ENCODE data around the gene NCKAP5.

NCKAP5 gene

GRCh38 chr2:132642415-132642814 is 925.8 kb downstream of the NCKAP5 start:
- H3K23ac ChIP-seq (ENCODE audit: low read length) = no peak overlapping the region
- no peak overlapping the region for H3K9ac ChIP-seq (ENCODE audit: low read length)
- H3K36me3 ChIP-seq (ENCODE audit: control insufficient read depth, insufficient read depth, low read length) = no peaks in the 10 kb centered on the region
- H2BK15ac ChIP-seq (replicated peaks; ENCODE audit: low read depth) = no peak overlapping the region
- WGBS (ENCODE audit: extremely low coverage, insufficient coverage, low lambda C conversion rate) = no CpG with 5 or more reads among the region's 2 CpGs
- DNase-seq = peak; percentile 32
- no peak overlapping the region for H3K4me3 ChIP-seq (ENCODE audit: low read length)
- H3K18ac ChIP-seq (ENCODE audit: low read length) = no peak overlapping the region
- H3K27ac ChIP-seq (ENCODE audit: low read depth, low read length) = no peak overlapping the region
- no peaks in the 10 kb centered on the region for H3K79me2 ChIP-seq (ENCODE audit: control insufficient read depth, insufficient read depth, low read length)
- no peak overlapping the region for H2BK120ac ChIP-seq (ENCODE audit: low read depth, low read length)
- H3K4me2 ChIP-seq (ENCODE audit: low read length) = no peak overlapping the region
- H4K5ac ChIP-seq (ENCODE audit: low read length) = no peak overlapping the region
- no peaks in the 10 kb centered on the region for H3K27me3 ChIP-seq (ENCODE audit: insufficient read depth, low read length, poor library complexity)
- no peak overlapping the region for H3K56ac ChIP-seq (ENCODE audit: low read length)
- no peak overlapping the region for H3K4ac ChIP-seq (ENCODE audit: low read depth, low read length)
- H2AK5ac ChIP-seq (ENCODE audit: low read length) = no peak overlapping the region
- no peak overlapping the region for H2BK5ac ChIP-seq (ENCODE audit: low read length)
- no peaks in the 10 kb centered on the region for H3K79me1 ChIP-seq (ENCODE audit: low read length)
- H3K4me1 ChIP-seq (ENCODE audit: control insufficient read depth, low read depth, low read length) = peaks cover 2% of the 10 kb centered on the region
- H4K8ac ChIP-seq (ENCODE audit: low read depth, low read length) = no peak overlapping the region

DNA sequence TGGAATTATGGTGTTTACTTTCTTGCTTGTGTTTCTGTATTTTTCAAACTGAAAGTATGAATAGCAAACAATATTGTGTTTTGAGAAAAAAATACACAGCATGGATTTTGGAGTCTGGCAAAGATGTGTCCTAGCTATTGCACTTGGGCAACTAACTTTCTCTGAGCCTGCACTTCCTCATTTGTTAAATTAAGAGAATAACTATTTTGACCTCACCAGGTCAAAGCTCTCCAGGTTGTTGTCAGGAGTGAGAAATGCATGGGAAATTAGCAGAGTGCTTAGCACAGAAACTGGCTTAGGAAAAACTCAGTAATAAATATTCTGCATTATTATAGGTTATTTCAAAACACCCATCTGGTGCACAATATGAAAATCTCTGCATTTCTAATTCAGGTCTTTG is 926.4 kb downstream of the NCKAP5 start:
- Histone ChIP-seq H3K27ac (ENCODE audit: low read depth, low read length) (no peak overlapping the region), H3K4me3 (ENCODE audit: low read length) (no peak overlapping the region), H3K18ac (ENCODE audit: low read length) (no peak overlapping the region), H3K4me2 (ENCODE audit: low read length) (no peak overlapping the region), H3K56ac (ENCODE audit: low read length) (no peak overlapping the region), H2AK5ac (ENCODE audit: low read length) (no peak overlapping the region), H3K27me3 (ENCODE audit: insufficient read depth, low read length, poor library complexity) (no peaks in the 10 kb centered on the region), H3K9ac (ENCODE audit: low read length) (no peak overlapping the region), H3K23ac (ENCODE audit: low read length) (no peak overlapping the region), H4K5ac (ENCODE audit: low read length) (no peak overlapping the region), H2BK5ac (ENCODE audit: low read length) (no peak overlapping the region), H2BK15ac (replicated peaks; ENCODE audit: low read depth) (no peak overlapping the region), H3K4me1 (ENCODE audit: control insufficient read depth, low read depth, low read length) (peaks cover 2% of the 10 kb centered on the region), H3K4ac (ENCODE audit: low read depth, low read length) (no peak overlapping the region), H2BK120ac (ENCODE audit: low read depth, low read length) (no peak overlapping the region), H4K8ac (ENCODE audit: low read depth, low read length) (no peak overlapping the region), H3K79me1 (ENCODE audit: low read length) (no peaks in the 10 kb centered on the region), H3K79me2 (ENCODE audit: control insufficient read depth, insufficient read depth, low read length) (no peaks in the 10 kb centered on the region), H3K36me3 (ENCODE audit: control insufficient read depth, insufficient read depth, low read length) (no peaks in the 10 kb centered on the region)
- DNase-seq = no peak

DNA sequence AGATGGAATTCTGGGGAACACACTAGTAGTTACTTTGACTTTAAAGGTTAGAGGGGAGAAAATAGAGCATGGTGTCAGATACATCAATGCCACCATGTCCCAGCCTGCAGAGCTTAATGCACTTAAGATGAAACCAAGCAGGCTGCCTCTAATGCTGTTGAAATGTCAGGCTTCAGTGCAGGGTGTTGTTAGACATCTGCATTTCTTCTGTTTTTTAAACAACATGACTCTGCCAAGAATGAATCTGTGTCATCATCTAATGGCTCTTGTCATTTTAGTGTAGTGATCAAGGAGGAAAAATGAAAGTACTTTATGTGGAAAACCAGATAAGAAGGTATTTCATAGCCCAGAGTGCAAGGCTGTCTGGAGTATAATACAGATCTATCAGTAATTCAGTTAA is 928.1 kb downstream of the NCKAP5 start:
- no peak for DNase-seq
- Histone ChIP-seq H3K4me3 (ENCODE audit: low read length) (no peak overlapping the region), H3K56ac (ENCODE audit: low read length) (no peak overlapping the region), H2BK5ac (ENCODE audit: low read length) (no peak overlapping the region), H3K4ac (ENCODE audit: low read depth, low read length) (no peak overlapping the region), H3K79me1 (ENCODE audit: low read length) (no peaks in the 10 kb centered on the region), H3K18ac (ENCODE audit: low read length) (no peak overlapping the region), H3K9ac (ENCODE audit: low read length) (no peak overlapping the region), H2BK15ac (replicated peaks; ENCODE audit: low read depth) (no peak overlapping the region), H3K79me2 (ENCODE audit: control insufficient read depth, insufficient read depth, low read length) (no peaks in the 10 kb centered on the region), H3K23ac (ENCODE audit: low read length) (no peak overlapping the region), H3K36me3 (ENCODE audit: control insufficient read depth, insufficient read depth, low read length) (no peaks in the 10 kb centered on the region), H2AK5ac (ENCODE audit: low read length) (no peak overlapping the region), H3K4me2 (ENCODE audit: low read length) (no peak overlapping the region), H3K4me1 (ENCODE audit: control insufficient read depth, low read depth, low read length) (peaks cover 2% of the 10 kb centered on the region), H3K27me3 (ENCODE audit: insufficient read depth, low read length, poor library complexity) (no peaks in the 10 kb centered on the region), H4K5ac (ENCODE audit: low read length) (no peak overlapping the region), H4K8ac (ENCODE audit: low read depth, low read length) (no peak overlapping the region), H3K27ac (ENCODE audit: low read depth, low read length) (no peak overlapping the region), H2BK120ac (ENCODE audit: low read depth, low read length) (no peak overlapping the region)

DNA sequence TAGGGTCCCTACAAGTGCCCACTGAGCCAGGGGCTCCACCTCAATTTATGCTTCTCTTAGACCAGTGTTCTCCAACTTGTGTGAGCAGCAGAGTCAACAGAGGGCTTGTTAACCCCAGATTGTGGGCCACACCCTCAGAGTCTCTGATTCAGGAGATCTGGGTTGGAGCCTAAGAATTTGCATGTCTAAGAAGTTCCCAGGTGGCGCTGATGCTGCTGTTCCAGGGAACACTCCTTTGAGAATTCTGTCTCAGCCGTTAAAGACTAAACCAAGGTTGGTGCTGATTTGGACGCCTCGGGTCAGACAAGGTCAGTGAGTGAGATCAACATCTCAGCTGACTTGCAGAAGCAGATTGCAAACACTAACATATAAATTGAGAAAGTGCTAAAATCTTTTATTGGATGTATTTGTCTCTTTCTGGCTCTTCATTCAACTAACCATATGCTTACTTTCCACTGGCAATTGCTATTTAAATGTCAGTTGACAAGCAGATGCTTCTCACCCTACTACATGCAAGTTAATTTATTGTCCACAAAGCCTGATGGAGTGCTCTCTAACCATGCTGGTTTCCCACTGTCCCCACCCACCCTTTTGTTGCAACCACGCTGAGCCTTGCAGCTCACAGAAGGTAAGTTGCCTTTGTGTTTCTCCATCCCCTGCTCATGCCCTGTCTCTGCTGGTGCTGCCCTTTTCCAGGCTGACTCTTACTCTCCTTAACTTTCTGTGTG is 929.8 kb downstream of the NCKAP5 start:
- H3K27ac ChIP-seq (ENCODE audit: low read depth, low read length) = no peak overlapping the region

GRCh38 chr2:132636346-132636745 is 931.9 kb downstream of the NCKAP5 start:
- no peak overlapping the region for H2BK15ac ChIP-seq (replicated peaks; ENCODE audit: low read depth)
- H3K79me1 ChIP-seq (ENCODE audit: low read length) = no peaks in the 10 kb centered on the region
- H4K8ac ChIP-seq (ENCODE audit: low read depth, low read length) = no peak overlapping the region
- WGBS (ENCODE audit: extremely low coverage, insufficient coverage, low lambda C conversion rate) = no CpG with 5 or more reads among the region's 1 CpG
- no peak overlapping the region for H4K5ac ChIP-seq (ENCODE audit: low read length)
- H3K9ac ChIP-seq (ENCODE audit: low read length) = no peak overlapping the region
- H3K4me2 ChIP-seq (ENCODE audit: low read length) = no peak overlapping the region
- no peak overlapping the region for H2AK5ac ChIP-seq (ENCODE audit: low read length)
- H3K36me3 ChIP-seq (ENCODE audit: control insufficient read depth, insufficient read depth, low read length) = no peaks in the 10 kb centered on the region
- no peak overlapping the region for H2BK120ac ChIP-seq (ENCODE audit: low read depth, low read length)
- H2BK5ac ChIP-seq (ENCODE audit: low read length) = no peak overlapping the region
- no peak for DNase-seq
- no peak overlapping the region for H3K56ac ChIP-seq (ENCODE audit: low read length)
- no peak overlapping the region for H3K27ac ChIP-seq (ENCODE audit: low read depth, low read length)
- H3K4me1 ChIP-seq (ENCODE audit: control insufficient read depth, low read depth, low read length) = peaks cover 4% of the 10 kb centered on the region
- H3K23ac ChIP-seq (ENCODE audit: low read length) = no peak overlapping the region
- H3K4ac ChIP-seq (ENCODE audit: low read depth, low read length) = no peak overlapping the region
- H3K18ac ChIP-seq (ENCODE audit: low read length) = no peak overlapping the region
- no peaks in the 10 kb centered on the region for H3K79me2 ChIP-seq (ENCODE audit: control insufficient read depth, insufficient read depth, low read length)
- H3K4me3 ChIP-seq (ENCODE audit: low read length) = no peak overlapping the region
- no peaks in the 10 kb centered on the region for H3K27me3 ChIP-seq (ENCODE audit: insufficient read depth, low read length, poor library complexity)

More for the DNA sequence above, 929.8 kb downstream of the NCKAP5 start:
- no peak overlapping the region for H3K9ac ChIP-seq (ENCODE audit: low read length)
- H3K23ac ChIP-seq (ENCODE audit: low read length) = no peak overlapping the region
- no peaks in the 10 kb centered on the region for H3K79me2 ChIP-seq (ENCODE audit: control insufficient read depth, insufficient read depth, low read length)
- WGBS (ENCODE audit: extremely low coverage, insufficient coverage, low lambda C conversion rate) = no CpG with 5 or more reads among the region's 5 CpGs
- H3K4ac ChIP-seq (ENCODE audit: low read depth, low read length) = no peak overlapping the region
- H2AK5ac ChIP-seq (ENCODE audit: low read length) = no peak overlapping the region
- DNase-seq = no peak
- no peaks in the 10 kb centered on the region for H3K27me3 ChIP-seq (ENCODE audit: insufficient read depth, low read length, poor library complexity)
- no peak overlapping the region for H2BK15ac ChIP-seq (replicated peaks; ENCODE audit: low read depth)
- no peak overlapping the region for H4K5ac ChIP-seq (ENCODE audit: low read length)
- no peak overlapping the region for H3K4me3 ChIP-seq (ENCODE audit: low read length)
- no peak overlapping the region for H2BK120ac ChIP-seq (ENCODE audit: low read depth, low read length)
- H4K8ac ChIP-seq (ENCODE audit: low read depth, low read length) = no peak overlapping the region
- H3K56ac ChIP-seq (ENCODE audit: low read length) = no peak overlapping the region
- no peak overlapping the region for H2BK5ac ChIP-seq (ENCODE audit: low read length)
- H3K79me1 ChIP-seq (ENCODE audit: low read length) = no peaks in the 10 kb centered on the region
- H3K4me2 ChIP-seq (ENCODE audit: low read length) = no peak overlapping the region
- peaks cover 2% of the 10 kb centered on the region for H3K4me1 ChIP-seq (ENCODE audit: control insufficient read depth, low read depth, low read length)
- no peaks in the 10 kb centered on the region for H3K36me3 ChIP-seq (ENCODE audit: control insufficient read depth, insufficient read depth, low read length)
- H3K18ac ChIP-seq (ENCODE audit: low read length) = no peak overlapping the region

GRCh38 chr2:132633635-132634034 is 934.6 kb downstream of the NCKAP5 start:
- Histone ChIP-seq H2BK15ac (replicated peaks; ENCODE audit: low read depth) (no peak overlapping the region), H3K79me2 (ENCODE audit: control insufficient read depth, insufficient read depth, low read length) (no peaks in the 10 kb centered on the region), H4K8ac (ENCODE audit: low read depth, low read length) (no peak overlapping the region), H3K36me3 (ENCODE audit: control insufficient read depth, insufficient read depth, low read length) (no peaks in the 10 kb centered on the region), H4K5ac (ENCODE audit: low read length) (no peak overlapping the region), H2BK5ac (ENCODE audit: low read length) (no peak overlapping the region), H2AK5ac (ENCODE audit: low read length) (no peak overlapping the region), H3K4me1 (ENCODE audit: control insufficient read depth, low read depth, low read length) (peaks cover 4% of the 10 kb centered on the region), H3K4ac (ENCODE audit: low read depth, low read length) (no peak overlapping the region), H3K4me2 (ENCODE audit: low read length) (no peak overlapping the region), H3K27me3 (ENCODE audit: insufficient read depth, low read length, poor library complexity) (no peaks in the 10 kb centered on the region), H3K23ac (ENCODE audit: low read length) (no peak overlapping the region), H3K79me1 (ENCODE audit: low read length) (no peaks in the 10 kb centered on the region), H3K18ac (ENCODE audit: low read length) (no peak overlapping the region), H3K27ac (ENCODE audit: low read depth, low read length) (no peak overlapping the region), H2BK120ac (ENCODE audit: low read depth, low read length) (no peak overlapping the region), H3K9ac (ENCODE audit: low read length) (no peak overlapping the region), H3K4me3 (ENCODE audit: low read length) (no peak overlapping the region), H3K56ac (ENCODE audit: low read length) (no peak overlapping the region)
- WGBS (ENCODE audit: extremely low coverage, insufficient coverage, low lambda C conversion rate) = no CpG with 5 or more reads among the region's 2 CpGs
- DNase-seq = peak; percentile 30
